ENCODE data around the gene JCAD. TPM values are rescaled to one million over a fixed set of nuclear protein-coding genes. Genes with fewer than 3 reads are reported as not detected.

JCAD gene
- total RNA-seq, 1 experiment from 2014 or later: 0.77 TPM

- Histone ChIP-seq H3K9me3 (ENCODE audit: control insufficient read depth, low read depth, low read length) (no peaks in the 10 kb centered on the region), H3K27ac (ENCODE audit: insufficient read length, low read depth, low read length) (no peak overlapping the region), H2BK5ac (ENCODE audit: insufficient read length, low read length) (no peak overlapping the region), H2BK20ac (ENCODE audit: low read depth, low read length, poor library complexity, severe bottlenecking) (no peak overlapping the region), H3K79me2 (ENCODE audit: insufficient read depth, low read length) (no peaks in the 10 kb centered on the region), H2BK15ac (ENCODE audit: low read depth, low read length) (no peak overlapping the region), H3K9ac (ENCODE audit: extremely low read depth, insufficient read length, low read length) (no peak overlapping the region), H3K79me1 (ENCODE audit: insufficient read depth, low read depth, low read length, poor library complexity, severe bottlenecking) (no peaks in the 10 kb centered on the region), H3K4me2 (ENCODE audit: insufficient read depth, insufficient read length, low read length) (no peak overlapping the region), H3K4ac (ENCODE audit: low read depth, low read length) (no peak overlapping the region), H3K14ac (ENCODE audit: insufficient read depth, low read length) (no peak overlapping the region), H3K18ac (ENCODE audit: insufficient read length, low read depth, low read length) (no peak overlapping the region), H3K23ac (ENCODE audit: insufficient read length, low read depth, low read length) (no peak overlapping the region), H4K20me1 (ENCODE audit: control insufficient read depth, insufficient read depth, insufficient read length) (no peaks in the 10 kb centered on the region), H3K27me3 (ENCODE audit: insufficient read depth, low read length) (no peaks in the 10 kb centered on the region), H3K56ac (ENCODE audit: insufficient read length, low read depth, low read length) (no peak overlapping the region), H4K5ac (ENCODE audit: insufficient read length, low read depth, low read length) (no peak overlapping the region), H4K91ac (ENCODE audit: insufficient read length, low read depth, low read length) (no peak overlapping the region), H3T11ph (ENCODE audit: low read length) (no peak overlapping the region), H2BK120ac (ENCODE audit: low read depth, low read length, poor library complexity, severe bottlenecking) (no peak overlapping the region), H4K8ac (replicated peaks; ENCODE audit: insufficient read length, low read depth, low read length) (no peak overlapping the region), H2AK5ac (ENCODE audit: insufficient read length, low read length) (no peak overlapping the region), H2AFZ (ENCODE audit: low read length) (no peak overlapping the region), H3K4me1 (ENCODE audit: insufficient read depth, low read length) (no peaks in the 10 kb centered on the region), H2BK12ac (ENCODE audit: insufficient read length, low read depth, low read length) (no peak overlapping the region), H3K23me2 (ENCODE audit: insufficient read length, low read depth, low read length, poor library complexity, severe bottlenecking) (no peaks in the 10 kb centered on the region)
- no peak for TF ChIP-seq CTCF (conservative IDR thresholded peaks at IDR 0.05)
- no peak for DNase-seq
- Mint-ChIP-seq H3K27me3 (ENCODE audit: low read depth) (no peaks in the 10 kb centered on the region), H3K4me3 (no peak overlapping the region), H3K27ac (no peak overlapping the region; a peak in 1 of 7 replicates), H3K36me3 (ENCODE audit: insufficient read depth in 1 of 3, low read depth in 3 of 3) (no peaks in the 10 kb centered on the region; a peak in 1 of 7 replicates), H3K4me1 (peaks cover 2 to 10% of the 10 kb centered on the region in 2 experiments; a peak in 2 of 4 replicates), H3K9me3 (no peaks in the 10 kb centered on the region)
- WGBS (ENCODE audit: extremely low coverage, insufficient read length, low lambda C conversion rate): no CpG with 5 or more reads among the region's 5 CpGs
Observed at GRCh38 chr10:30094601-30095000, 35.2 kb upstream of the JCAD start.
